Neural progenitor cell (in vitro differentiated cells): ENCODE results near the gene VMO1.

ENCODE experiments used
- CTCF ChIP-seq: fragments of 200-600 bp; sonication (generic); IDR thresholded peaks from 2 replicates; pipeline ENCODE4 v1.5.1; 2017; ENCODE audit warnings: antibody characterized with exemption, mild to moderate bottlenecking
- EZH2 ChIP-seq: fragments of 200-600 bp; sonication (generic); IDR thresholded peaks from 2 replicates; pipeline ENCODE4 v1.6.1; 2017; ENCODE audit warnings: antibody characterized with exemption, mild to moderate bottlenecking, moderate library complexity
- EZH2phosphoT487 ChIP-seq: fragments of 200-600 bp; sonication (generic); IDR thresholded peaks from 2 replicates; pipeline ENCODE4 v1.6.1; 2017; ENCODE audit warnings: antibody characterized with exemption

GRCh38 chr17:4750606-4751005 is 35.6 kb downstream of the VMO1 start:
- TF ChIP-seq CTCF = no peak
- TF ChIP-seq EZH2 = no peak
- TF ChIP-seq EZH2phosphoT487 = no peak
